Renal pelvis (tissue), 4 donors: Measurements from ENCODE around the gene COPS8. TPM values are rescaled to one million over a fixed set of nuclear protein-coding genes. Genes with fewer than 3 reads are reported as not detected.

Experiments
- DNase-seq: peaks from one replicate; pipeline ENCODE4 v3.0.0-alpha.2; 2013
- polyA plus RNA-seq, 3 donors: library from polyadenylated mRNA; unstranded; fragments of 120-200 nt; gene quantifications; one replicate each; pipeline ENCODE4 v1.2.1, GENCODE V29; 2013; ENCODE audit not compliant: insufficient read length in 3 of 3

Gene COPS8
- polyA plus RNA-seq, 3 donors = 74.4 to 80.4 (median 79.6) TPM

DNA sequence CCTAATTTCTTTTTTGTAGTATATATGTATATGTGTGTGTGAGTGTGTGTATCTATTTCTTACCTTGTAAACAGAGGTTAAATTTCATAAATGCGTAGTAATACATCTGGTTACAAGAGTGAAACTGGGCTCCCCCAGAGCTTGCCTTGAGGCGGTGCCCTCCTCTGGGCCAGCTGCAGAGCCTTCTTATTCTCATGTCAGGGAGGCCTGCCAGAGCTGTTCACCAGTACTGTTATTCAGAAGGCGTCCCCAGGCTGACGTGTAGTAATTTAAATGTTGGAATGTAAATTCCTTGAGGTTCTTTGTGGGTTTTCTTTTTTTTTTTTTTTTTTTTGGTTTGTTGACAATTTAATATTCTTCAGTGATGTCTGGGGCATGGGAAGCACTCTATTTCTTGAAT lies 11.2 kb downstream of the COPS8 start:
- DNase-seq = no peak

DNA sequence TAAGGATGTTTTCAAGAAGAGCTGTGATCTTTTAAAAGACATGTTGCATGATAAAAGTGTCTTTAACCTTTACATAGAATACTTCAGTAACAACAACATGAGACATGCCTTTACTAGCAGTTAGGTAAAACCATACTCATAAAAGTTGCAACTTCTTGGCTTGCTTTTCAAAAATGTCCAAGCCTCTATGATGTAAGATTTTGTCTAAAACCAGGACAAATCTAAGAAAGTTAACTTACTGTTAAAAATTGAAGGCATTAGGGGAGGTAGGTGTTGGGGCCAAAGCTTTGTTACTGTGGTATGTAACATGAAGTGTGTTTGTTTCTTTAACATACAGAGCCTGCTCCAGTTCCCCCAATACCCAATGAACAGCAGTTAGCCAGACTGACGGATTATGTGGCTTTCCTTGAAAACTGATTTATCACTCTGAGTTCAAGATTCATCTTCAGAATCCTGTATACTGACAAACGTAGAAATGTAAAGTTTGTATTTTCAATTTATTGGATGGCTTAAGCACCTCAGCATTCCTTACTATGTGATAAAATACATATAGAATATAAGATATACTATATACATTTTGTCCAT lies 11.7 kb downstream of the COPS8 start:
- DNase-seq = no peak

DNA sequence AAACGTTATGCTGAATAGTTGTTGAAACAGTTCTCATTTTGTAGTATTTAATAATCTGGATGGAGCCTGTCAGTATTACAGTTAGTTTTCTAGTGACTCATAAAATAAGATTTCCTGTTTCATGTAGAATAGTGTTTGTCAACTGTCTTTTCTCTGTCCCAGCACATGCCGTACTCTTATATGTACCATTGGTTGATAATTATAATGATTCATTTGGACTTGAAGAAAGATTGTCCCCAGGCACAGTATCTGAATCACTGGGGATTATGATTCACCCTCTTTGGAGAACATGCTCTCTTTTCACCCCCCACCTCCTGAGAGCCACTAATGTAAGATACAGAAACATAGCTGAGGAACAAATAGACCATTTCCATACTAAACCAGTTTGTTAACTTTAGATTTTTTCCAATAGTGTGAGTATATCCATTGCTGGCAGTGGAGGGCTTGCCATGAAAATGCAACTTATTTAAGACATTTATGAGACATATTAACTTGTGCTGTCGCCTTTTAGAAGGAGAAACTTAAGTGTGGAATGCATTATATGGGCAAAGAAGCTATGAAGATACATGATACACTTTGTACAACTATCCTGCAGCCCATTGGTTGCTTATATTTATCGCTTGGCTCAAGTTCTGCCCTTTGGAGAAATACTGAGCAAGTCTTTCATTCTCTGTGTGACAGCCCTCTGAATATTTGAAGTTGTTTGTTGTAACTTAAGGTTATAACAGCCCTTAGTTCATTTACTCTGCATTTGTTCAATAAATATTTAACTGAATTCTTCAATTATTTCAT lies 12.4 kb downstream of the COPS8 start:
- DNase-seq = no peak

DNA sequence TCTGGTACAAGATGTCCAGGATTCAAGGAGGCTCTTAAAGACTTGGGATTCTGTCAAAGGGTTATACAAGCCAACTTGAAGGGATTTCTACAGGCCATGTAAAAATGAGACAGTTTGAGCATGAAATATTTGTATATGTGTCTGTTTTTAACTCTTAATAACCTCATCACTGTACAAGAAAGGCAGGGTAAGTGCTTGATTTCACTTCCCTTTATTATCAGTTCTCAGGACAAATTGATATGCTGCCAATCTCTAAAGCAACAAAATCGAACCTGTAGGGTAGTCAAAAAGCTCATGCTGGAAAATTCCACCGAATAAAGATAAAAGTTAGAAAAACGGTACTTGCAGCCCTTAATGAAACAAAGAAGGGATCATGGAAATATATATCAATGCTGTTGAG lies 14.1 kb downstream of the COPS8 start:
- DNase-seq = no peak

DNA sequence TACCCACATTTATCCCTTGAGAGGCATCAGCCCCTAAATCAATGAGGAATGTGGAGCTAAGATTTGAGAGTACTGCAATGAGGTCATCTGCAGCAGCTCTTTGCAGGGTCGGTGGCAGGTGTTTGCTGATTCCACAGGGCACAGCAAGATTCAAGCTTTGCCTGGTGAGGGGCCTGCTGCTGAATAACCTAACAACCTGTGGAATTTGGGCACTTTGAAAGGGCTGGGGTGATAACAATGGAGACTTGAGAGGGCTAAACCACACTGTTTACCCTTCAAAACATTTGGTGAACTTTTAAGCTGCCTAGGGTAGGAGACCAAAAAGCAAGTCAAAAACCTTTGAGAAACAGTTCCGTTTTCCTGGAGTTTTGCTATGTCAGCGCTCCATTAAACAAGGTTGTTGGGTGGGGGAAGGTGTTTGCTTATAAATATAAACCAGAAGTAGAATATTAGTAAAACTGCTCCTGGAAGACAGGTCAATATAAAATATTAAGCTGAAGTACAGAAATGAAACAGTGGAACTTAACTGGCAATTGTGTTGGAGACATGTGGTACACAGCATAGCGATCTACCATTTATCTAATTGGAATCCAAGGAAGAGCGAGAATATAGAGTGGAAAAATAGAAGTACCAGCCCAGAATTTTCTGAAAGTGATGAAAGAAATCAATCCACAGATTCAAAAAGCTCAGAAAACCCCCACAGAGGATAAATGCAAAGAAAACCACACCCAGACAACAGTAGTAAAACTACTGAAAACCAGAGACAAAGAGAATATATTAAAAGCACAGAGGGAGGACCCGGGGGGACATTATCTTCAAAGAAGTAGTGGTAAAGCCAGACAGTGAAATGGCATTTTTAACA lies 15.7 kb downstream of the COPS8 start:
- DNase-seq = no peak

DNA sequence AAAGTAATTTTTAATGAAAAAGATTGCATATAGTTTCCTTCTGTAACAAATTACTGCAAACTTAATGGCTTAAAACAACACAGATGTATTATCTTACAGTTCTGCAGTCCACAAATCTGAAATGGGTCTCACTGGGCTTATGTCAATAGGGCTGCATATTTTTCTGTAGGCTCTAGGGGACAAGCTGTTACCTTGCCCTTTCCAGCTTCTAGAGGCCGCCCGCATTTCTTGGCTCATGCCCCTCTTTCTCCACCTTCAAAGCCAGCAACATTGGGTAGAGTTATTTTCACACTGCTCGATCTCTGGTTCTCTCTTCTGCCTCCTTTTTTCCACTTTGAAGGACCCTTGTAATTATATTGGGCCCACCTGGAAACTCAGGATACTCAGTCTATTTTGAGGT lies 16.7 kb downstream of the COPS8 start:
- DNase-seq = no peak

DNA sequence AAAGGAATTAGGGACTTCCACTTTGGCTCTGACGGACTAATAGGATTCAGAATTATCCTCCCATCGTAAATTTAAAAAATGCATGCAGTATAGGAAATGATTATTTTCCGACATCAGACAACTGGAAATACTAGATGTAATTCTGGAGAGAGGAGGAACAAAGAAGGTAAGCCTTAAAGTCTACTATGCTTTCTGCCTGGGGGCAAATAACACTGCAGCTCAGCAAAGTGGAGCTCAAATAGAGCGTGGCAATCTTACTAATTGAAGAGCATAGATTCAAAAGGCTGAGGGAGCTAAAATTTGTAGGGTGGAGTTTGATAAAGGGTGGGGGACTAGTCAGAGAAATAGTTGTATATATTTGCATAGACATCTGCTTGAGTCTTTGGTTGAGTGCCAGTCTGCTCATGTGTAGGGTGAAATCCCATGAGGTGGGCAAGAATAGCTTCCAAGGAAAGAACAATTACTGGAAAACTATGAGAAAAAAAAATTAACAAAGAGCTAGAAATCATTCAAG lies 23.8 kb downstream of the COPS8 start:
- no peak for DNase-seq

DNA sequence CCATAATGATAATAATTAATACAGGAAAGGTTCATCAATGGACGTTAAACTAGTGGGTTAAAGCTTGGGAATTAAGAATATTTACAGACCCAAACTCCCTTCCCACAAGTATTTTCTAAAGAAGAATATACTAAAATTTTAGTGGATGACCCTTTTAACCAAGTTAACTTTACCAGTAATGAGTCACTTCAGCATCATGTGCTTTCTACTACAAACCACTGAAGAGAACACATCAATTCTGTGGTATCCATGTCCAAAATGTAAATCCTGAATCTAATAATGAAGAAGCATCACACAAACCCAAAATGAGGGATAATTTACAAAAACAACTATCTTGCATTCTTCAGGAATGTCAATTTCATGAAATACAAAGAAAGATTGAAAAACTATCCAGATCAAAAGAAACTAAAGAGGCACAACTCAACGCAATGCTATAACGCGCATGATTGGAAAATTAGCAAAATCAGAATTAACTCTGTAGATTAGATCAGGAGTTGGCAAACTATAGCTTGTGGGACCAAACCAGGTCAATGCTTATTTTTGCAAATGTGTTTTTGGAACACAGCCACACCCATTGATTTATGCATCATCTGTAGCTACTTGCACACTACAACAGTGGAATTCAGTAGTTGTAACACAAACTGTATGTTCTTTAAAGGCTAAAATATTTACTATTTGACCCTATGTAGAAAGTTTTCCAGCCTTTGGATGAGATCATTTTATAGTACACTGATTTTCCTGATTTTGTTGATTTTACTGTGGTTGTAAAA lies 27.5 kb downstream of the COPS8 start:
- DNase-seq = no peak

DNA sequence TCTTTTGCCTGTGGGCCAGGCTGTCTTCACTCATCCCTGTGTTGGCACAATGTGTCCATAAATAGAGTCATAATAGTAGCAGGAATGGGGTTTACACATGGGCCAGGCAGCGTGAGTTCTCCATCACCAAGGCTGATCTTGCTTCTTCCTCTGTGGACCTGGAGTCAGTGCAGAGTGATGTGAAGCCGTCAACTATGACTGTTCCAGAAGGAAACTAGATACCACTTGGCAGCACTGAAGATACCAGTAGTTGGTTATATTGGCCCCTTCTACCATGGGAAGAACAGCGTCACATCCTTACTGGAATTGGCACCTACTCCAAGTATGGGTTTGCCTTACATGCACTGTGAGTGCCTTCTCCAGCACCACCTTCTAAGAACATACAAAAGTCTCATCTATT lies 30.2 kb downstream of the COPS8 start:
- DNase-seq = no peak

DNA sequence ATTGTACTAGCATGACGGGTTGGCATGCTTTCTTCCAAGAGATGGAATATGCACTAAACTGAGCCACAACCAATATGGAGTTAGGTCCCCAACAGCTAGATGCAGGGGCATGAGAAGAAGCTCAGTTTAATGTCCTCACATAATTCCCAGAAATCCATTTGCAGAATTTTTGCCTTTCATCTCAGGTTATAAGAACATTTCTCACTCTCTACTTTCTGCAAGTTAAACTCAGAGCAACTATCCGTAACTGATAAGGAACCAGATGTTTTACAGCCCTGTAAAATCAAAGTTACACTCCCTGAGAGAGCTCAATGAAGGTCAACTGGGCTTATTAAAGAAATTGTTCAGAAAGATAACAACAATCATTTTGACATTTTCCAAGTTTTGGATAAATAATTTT lies 30.7 kb downstream of the COPS8 start:
- DNase-seq = no peak

DNA sequence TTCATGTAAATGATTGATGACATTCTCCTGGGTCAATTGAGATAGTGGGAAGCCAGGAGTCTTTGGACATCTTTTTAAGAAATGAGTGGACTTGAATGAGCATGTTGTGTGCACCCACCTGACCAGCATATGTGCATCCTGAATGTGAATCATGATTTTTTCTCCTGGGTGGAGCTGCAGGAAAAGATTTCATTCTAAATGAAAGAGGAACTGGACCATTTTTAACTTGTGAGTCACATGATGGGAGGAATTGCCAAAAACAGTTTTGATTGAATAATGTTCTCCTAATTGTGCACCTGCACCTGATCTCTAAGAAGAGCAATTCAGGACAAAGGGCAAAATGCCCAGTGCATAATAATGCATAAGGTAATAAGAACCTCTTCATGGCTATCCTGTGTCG lies 32.3 kb downstream of the COPS8 start:
- no peak for DNase-seq

DNA sequence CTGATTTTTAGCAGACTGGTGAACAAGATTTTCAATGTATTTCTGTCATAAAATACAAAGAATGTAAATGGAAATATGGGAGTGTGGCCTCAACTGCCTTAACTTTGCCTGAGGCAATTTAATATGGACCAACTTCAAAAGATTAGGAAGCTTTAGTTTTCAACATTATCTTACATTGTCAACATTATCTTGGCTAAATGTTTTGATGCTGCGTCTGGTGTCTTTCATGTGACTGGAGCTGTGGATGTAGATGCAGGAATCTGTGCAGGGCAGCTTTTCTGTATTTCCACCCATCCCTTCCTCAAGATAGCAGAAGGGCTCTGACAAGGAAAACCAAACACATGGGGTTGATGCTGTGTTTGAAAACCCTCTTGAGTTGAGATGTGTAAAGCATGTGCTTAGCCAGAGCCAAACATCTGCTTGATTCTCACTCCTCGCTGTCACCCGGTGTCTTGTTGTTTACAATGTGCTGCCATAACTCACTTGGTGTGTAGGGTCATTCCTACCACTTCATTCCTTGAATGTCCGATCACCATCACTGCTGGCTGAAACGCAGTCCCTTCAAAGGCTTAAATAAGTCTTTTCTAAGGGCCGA lies 33.0 kb downstream of the COPS8 start:
- no peak for DNase-seq

DNA sequence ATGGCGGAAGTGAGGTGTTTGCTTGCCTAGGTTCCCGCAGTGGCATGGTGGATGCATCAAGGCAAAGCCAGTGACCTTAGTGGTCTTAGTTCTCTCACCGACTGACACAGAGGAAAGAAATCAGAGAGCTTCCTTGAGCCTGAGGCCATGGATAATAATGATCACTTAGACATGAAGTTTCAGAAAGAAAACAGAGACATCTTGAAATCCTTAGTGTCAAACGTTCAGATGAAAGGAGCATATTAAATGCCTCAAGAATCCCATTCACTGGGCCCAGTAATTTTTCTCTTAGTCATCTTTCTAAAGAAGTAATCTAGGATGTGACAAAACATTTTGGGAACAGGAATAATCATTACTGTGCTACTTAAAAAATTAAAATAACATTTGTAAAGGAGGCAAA lies 35.2 kb downstream of the COPS8 start:
- no peak for DNase-seq

DNA sequence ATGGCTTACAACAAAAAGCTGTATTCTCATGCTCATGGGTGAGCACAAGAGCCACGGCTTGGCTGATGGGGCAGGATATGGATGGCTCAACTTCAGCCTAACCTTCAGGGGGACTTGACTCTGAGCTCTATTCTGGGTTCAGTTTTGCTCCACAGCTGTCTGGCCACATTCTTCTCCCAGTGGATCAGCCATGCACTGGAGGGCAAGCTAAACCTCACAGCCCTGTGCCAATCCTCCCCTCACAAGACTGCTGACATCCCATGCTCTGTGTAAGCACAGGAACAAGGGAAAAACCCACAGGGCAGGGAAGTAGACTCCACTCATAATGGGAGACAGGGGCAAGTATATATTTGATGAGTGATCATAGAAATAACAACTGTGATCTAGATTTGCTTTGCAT lies 35.6 kb downstream of the COPS8 start:
- no peak for DNase-seq

DNA sequence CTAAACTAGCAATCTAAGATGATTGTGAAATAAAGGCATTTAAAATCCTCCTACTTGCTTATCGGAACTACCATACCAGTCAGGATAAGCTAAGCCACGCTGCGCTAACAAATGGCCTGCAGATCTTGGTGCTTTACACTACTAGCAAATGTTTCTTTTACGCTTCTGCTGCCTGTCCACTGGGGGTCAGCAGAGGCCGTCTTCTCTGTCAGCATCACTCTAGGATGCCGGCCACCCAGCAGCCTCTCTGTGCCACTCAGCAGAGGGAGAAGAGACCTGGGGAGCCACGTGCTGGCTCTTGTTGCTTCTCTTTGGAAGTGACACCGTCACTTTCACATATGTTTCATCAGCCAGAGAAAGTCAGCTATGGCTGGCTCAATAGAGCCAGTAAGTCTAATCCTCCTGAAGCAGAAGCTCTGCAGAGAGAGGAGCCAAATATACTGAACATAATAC lies 36.6 kb downstream of the COPS8 start:
- DNase-seq = no peak

DNA sequence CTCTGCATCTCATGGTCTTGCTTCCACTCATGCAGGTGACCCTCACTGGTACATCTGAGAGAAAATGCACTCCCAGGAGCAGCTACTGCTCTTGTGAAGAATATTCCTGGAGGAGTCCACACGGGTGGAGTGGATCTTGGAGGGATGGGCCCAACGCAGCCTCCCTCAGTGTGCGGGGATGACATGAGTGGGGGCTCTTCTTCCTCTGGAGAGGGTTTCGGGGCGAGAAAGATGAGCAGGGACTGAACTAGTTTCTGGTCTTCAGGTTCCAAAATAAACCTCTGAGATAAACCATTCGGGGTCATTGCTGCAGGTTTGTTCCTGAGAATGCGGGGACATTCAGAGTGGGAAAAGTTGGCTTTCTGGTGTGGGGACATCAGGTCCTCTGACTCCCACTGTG lies 39.1 kb downstream of the COPS8 start:
- DNase-seq = no peak

DNA sequence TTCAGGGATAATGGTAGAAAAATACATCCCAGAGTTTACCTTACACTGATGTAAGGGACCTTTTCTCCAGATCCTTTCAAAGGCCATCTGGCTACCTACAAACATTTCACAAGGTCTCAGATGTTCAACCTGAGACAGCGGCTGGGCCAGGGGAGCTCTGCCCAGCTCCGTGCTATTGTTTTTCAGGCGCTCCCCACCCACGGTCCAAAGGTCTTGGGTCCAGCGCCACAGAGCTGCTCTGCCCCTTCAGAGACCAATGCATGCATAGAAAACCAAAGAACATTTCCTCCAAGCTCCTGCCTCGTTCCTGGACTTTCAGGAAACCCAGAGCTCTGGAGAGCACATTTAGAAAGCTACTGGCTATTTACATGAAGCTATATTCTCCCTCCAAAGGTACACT lies 40.3 kb downstream of the COPS8 start:
- no peak for DNase-seq

DNA sequence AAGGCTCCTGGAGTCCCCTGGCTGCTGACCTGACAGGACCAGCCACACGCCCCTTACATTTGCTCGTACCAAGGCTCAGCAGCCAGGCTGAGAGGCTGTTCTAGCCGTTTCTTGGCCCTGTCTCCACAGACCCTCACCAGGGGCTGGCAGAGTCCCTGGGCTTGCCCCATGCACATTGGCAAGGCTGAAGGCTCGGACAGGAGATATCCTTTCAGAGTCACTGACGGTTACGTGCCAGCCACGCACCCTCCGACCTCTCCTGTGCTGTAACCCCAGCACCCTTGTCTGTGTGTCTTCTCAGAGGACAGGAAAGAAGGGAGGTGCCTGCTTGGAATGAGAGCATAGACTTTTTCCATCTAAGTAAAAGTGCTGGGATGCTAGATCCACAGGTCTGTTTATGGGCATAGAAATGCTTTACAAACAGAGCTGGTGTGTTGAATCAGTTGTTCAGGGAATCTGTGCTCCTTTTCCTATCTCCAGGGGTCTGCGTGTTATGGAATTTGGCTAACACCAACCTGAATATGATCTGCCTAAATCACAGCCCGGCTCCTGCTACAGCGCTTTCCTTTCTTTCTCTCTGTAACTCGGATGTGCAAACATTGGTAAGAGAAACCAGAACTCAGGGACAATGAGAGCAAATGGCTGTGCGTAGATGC lies 41.0 kb downstream of the COPS8 start:
- no peak for DNase-seq

DNA sequence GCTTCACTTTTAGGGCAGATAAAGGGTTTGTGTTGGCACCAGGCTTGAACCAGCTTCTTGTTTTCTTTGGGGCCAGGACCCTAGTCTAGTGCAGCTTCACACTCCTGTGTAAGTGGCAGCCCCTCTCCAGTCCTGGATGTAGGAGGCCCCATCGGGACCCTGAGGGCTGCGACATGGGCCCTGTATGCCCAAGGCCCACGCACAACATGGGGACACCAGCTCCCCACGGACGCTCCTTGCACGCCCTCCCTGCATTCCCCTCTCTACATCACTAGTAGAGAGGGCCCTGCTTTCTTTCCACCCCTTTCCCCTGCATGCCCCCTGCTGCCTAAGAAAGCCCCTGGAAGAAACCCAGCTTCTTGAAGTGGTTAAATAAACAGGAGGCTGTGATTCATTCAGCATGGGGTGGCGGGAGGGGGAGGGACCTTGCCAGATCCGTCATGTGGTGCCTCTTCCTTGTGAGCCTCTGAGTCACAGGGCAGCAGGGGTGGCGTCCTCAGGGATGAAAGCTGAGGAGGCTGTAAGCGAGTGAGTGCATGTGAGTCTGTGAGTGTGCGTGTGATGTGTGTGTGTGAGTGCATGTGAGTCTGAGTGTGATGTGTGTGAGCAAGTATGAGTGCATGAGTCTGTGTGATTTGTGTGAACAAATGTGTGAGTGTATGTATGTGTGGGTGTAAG lies 42.5 kb downstream of the COPS8 start:
- DNase-seq = peak; percentile 37
